Fibroblast of villous mesenchyme (primary cell): ENCODE results near the gene CYB561A3. TPM values are rescaled to one million over a fixed set of nuclear protein-coding genes. Genes with fewer than 3 reads are reported as not detected.

Experiments
- DNase-seq: peaks from one replicate; pipeline ENCODE4 v3.0.0-alpha.2; 2010; ENCODE audit warnings: low read depth
- H3K4me3 ChIP-seq: 2 replicates; pipeline ENCODE4 v1.5.1; 2011; ENCODE audit warnings: low read depth, mild to moderate bottlenecking, low read length
- total RNA-seq: library from RNA; depleted of rRNA; stranded (reverse); fragments of >200 nt; gene quantifications from 2 replicates; pipeline ENCODE4 v1.2.3, GENCODE V29; 2012
- TF ChIP-seq, protein P1 (sequence below): IDR thresholded peaks from 2 replicates; pipeline ENCODE4 v1.5.1; 2012; ENCODE audit warnings: low read depth, mild to moderate bottlenecking, low read length; ENCODE audit not compliant: insufficient read depth

CYB561A3 gene
- total RNA-seq, 1 donor, result 144 TPM

DNA sequence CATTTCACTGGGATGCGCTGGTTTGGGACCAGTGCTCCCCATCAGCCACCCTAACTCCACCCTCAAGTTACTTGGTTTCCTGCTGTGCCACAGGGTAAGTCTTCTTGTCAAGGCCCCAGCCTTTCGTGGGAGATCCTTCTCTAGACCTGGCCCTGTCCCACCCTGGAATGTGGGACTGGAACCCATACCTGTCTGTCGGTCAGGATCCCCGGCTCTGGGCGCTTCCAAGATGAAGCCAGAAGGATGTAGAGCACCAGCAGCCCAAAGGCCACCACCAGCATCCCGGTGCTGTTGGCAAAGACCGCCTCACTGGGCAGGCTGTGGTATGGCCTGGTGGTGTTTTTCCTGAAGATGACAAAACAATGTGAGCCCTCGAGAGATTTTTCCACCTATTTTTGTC is 10.9 kb downstream of the CYB561A3 start:
- no peak for DNase-seq
- H3K4me3 ChIP-seq, result no peak overlapping the region
- TF ChIP-seq, protein P1, sequence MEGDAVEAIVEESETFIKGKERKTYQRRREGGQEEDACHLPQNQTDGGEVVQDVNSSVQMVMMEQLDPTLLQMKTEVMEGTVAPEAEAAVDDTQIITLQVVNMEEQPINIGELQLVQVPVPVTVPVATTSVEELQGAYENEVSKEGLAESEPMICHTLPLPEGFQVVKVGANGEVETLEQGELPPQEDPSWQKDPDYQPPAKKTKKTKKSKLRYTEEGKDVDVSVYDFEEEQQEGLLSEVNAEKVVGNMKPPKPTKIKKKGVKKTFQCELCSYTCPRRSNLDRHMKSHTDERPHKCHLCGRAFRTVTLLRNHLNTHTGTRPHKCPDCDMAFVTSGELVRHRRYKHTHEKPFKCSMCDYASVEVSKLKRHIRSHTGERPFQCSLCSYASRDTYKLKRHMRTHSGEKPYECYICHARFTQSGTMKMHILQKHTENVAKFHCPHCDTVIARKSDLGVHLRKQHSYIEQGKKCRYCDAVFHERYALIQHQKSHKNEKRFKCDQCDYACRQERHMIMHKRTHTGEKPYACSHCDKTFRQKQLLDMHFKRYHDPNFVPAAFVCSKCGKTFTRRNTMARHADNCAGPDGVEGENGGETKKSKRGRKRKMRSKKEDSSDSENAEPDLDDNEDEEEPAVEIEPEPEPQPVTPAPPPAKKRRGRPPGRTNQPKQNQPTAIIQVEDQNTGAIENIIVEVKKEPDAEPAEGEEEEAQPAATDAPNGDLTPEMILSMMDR, result no peak

DNA sequence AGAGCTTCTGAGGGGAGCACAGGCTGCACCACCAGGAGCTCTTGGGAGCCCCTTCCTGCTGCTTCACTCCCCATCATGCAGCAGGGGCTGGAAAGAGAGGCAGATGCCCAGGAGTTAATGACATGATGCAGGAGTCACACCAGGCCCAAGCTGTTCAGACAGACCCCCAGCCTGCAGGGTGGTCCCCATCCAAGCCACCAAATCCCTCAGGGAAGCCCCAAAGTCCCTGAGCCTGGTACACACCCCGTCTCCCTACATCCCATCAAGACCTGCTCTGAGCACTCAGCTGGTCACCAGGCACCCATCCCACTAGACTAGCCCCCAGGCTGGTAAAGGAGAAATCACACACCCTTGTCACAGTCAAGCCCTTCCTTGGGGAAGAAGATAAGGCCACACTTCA is 11.3 kb downstream of the CYB561A3 start:
- DNase-seq, result no peak
- TF ChIP-seq, protein P1, result no peak
- no peak overlapping the region for H3K4me3 ChIP-seq

- DNase-seq, result no peak
- no peak overlapping the region for H3K4me3 ChIP-seq
- TF ChIP-seq, protein P1, result no peak
Observed at GRCh38 chr11:61349916-61350315, 11.8 kb downstream of the CYB561A3 start.

- H3K4me3 ChIP-seq, result no peak overlapping the region
- DNase-seq, result no peak
- TF ChIP-seq, protein P1, result no peak
Observed at GRCh38 chr11:61349189-61349751, 12.4 kb downstream of the CYB561A3 start.

DNA sequence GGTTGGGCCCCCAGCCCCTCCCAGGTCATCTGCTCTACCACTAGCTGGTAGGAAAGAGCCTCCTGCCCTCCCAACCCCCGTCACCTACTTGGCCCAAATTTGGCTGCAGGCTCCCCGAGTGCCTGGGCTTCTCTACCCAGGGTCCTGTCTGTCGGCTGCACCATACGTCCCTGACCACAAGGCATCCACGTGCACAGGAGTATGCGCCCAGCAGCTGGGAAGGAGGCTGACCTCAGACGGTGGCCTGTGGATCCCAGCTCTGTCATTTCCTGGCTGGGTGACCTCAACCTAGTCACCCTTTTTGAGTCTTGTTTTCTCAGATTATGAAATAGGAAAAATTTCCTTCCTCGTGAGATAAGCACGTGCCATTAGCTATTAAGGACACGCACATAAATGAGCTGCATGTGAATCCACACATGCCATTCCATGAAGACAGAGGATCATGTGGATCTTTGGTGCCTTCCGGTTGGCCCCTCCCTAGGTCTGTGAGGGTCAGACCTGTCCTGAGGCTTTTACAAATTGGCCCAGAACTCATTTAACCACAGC is 13.7 kb downstream of the CYB561A3 start:
- peak; percentile 81 for DNase-seq
- TF ChIP-seq, protein P1, result no peak
- H3K4me3 ChIP-seq, result no peak overlapping the region

GRCh38 chr11:61345954-61346843 is 15.5 kb downstream of the CYB561A3 start:
- no peak overlapping the region for H3K4me3 ChIP-seq
- DNase-seq, result no peak
- TF ChIP-seq, protein P1, result no peak
